PC-3 (cell line): ENCODE data around the gene MFSD8.

Source experiments
- EZH2 ChIP-seq: fragments of 300-600 bp; sonication (generic); IDR thresholded peaks from one replicate; pipeline ENCODE4 v1.6.1; 2017; ENCODE audit warnings: antibody characterized with exemption, mild to moderate bottlenecking, low read length; ENCODE audit not compliant: unreplicated experiment
- EZH2phosphoT487 ChIP-seq: fragments of 300-600 bp; sonication (generic); IDR thresholded peaks from 2 replicates; pipeline ENCODE4 v1.6.1; 2018; ENCODE audit warnings: mild to moderate bottlenecking, antibody characterized with exemption, low read length, borderline replicate concordance
- TF ChIP-seq, protein P1 (sequence below): fragments of 300-600 bp; sonication (generic); conservative IDR thresholded peaks from 2 replicates; pipeline ENCODE4 v1.5.1; 2017; ENCODE audit warnings: antibody characterized with exemption, low read depth, mild to moderate bottlenecking, low read length

DNA sequence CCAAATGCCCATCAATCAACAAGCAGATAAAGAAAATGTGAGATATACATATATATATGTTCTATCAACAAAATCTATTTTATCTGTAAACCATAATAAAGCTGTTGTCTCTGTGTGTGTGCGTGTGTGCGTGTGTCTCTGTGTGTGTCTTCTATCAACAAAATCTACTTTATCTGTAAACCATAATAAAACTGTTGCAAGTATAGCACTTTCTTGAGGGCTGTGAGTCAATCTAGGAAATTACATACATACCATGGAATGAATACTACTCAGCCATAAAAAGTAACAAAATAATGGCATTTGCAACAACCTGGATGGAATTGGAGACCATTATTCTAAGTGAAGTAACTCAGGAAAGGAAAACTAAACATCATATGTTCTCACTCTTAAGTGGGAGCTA, 96.8 kb downstream of the MFSD8 start:
- TF ChIP-seq, protein P1, sequence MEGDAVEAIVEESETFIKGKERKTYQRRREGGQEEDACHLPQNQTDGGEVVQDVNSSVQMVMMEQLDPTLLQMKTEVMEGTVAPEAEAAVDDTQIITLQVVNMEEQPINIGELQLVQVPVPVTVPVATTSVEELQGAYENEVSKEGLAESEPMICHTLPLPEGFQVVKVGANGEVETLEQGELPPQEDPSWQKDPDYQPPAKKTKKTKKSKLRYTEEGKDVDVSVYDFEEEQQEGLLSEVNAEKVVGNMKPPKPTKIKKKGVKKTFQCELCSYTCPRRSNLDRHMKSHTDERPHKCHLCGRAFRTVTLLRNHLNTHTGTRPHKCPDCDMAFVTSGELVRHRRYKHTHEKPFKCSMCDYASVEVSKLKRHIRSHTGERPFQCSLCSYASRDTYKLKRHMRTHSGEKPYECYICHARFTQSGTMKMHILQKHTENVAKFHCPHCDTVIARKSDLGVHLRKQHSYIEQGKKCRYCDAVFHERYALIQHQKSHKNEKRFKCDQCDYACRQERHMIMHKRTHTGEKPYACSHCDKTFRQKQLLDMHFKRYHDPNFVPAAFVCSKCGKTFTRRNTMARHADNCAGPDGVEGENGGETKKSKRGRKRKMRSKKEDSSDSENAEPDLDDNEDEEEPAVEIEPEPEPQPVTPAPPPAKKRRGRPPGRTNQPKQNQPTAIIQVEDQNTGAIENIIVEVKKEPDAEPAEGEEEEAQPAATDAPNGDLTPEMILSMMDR = no peak
- TF ChIP-seq EZH2phosphoT487 (no peak), EZH2 (no peak)
